Stimulated activated CD4-positive, alpha-beta T cell treated with anti-CD3 and anti-CD28 coated beads, Interleukin-4, amount 100 ng/mL, for 1 hour (primary cell): Measurements from ENCODE around the gene TMEM131.

ENCODE experiments used
- DNase-seq: peaks from one replicate; pipeline ENCODE4 v3.0.0-alpha.2; 2020

TMEM131 gene

DNA sequence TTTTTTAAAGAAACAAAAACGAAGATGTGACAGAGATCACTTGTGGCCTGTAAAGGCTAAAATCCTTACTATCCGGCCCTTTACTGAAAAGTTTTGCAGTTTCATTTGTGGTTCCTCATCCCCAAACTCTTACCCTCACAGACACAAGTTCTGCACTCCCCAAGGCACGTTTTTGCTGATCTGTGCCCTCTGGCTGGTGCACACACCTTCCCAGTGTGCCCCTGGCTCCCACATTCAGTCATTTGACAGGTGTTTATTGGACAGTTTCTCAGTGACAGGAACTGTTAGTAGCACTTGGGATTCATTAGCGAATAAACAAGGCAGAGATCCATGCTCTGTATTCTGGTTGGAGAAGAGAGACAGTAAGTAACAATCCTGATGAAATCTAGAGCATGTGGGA lies 259.6 kb downstream of the TMEM131 start:
- no peak for DNase-seq

DNA sequence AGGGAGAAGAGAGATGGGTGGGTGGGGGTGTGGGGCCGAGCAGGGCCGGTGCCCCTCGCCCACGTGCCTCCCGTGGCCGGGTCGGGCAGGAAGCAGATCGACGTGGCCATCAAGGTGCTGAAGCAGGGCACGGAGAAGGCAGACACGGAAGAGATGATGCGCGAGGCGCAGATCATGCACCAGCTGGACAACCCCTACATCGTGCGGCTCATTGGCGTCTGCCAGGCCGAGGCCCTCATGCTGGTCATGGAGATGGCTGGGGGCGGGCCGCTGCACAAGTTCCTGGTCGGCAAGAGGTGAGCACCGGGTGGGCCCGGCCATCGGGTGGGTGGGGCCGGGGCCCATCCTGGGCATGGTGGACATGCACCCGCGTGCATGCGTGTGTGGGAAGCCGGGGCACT lies 260.6 kb downstream of the TMEM131 start:
- no peak for DNase-seq

DNA sequence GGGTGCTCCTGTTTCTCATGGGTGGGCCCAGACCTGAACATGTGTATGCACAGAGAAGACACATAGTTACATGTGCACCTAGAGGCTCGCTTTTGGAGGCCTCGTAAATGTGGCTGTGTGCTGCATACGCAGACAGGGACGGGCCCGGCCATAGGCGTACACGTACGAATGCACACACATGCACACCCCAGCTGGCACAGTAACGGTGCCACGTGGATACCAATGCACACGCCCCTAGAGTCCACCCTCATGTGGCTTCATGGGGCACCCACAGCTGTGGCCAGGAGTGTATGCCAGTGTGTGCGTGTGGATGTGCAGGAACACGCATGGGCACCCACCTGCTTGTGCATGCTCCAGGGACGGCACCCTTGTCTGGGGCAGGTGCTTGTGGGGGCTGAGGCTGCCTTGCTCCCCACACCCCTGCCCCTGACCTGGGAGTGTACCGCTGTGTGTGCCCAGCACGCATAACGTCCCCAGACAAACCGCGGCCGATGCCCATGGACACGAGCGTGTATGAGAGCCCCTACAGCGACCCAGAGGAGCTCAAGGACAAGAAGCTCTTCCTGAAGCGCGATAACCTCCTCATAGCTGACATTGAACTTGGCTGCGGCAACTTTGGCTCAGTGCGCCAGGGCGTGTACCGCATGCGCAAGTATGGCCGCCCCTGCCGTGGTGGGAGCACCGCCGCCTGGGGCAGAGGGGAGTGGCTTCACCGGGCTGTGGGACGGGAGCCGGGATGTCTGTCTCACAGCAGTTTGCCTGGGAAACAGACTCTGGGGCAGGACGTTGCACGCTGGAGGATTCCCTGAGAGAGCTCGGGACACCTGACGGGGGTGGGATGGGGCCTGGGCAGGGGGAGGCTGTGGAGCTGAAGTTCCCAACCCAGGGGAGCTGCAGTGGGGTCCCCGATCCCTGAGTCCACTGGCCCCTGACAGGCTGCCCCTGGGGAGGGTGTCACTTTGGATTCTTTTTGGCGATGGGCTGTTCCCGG lies 261.4 kb downstream of the TMEM131 start:
- no peak for DNase-seq

DNA sequence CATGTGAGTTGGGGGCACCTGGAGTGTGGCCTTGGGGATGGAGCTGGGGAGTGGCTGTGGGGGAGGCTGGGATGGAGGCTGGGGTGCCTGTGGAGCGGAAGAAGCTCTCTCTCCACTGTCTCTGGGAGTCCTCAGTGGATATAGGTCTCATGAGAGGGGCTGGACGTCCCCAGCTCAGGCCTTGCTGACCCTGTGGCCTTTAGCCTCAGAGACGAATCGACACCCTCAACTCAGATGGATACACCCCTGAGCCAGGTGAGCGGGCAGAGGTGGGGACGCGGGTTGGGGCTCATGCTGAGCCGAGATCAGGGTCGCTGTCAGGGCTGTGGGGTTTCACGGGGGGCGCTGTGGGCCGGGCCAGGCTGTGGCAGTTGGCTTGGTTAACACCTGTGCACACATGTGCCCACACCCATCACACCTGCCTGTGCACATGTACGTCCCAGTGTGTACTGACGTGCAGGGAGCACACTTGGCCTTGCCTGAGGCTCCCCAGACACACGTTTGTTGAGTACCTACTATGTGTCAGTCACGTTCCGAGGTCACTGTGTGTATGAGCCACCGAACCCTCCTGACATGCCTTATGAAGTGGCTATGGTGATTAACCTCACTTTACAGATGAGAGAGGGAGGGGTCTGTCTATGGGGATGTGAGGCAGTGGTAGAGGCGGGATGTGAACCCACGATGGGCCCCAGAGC lies 262.3 kb downstream of the TMEM131 start:
- no peak for DNase-seq

DNA sequence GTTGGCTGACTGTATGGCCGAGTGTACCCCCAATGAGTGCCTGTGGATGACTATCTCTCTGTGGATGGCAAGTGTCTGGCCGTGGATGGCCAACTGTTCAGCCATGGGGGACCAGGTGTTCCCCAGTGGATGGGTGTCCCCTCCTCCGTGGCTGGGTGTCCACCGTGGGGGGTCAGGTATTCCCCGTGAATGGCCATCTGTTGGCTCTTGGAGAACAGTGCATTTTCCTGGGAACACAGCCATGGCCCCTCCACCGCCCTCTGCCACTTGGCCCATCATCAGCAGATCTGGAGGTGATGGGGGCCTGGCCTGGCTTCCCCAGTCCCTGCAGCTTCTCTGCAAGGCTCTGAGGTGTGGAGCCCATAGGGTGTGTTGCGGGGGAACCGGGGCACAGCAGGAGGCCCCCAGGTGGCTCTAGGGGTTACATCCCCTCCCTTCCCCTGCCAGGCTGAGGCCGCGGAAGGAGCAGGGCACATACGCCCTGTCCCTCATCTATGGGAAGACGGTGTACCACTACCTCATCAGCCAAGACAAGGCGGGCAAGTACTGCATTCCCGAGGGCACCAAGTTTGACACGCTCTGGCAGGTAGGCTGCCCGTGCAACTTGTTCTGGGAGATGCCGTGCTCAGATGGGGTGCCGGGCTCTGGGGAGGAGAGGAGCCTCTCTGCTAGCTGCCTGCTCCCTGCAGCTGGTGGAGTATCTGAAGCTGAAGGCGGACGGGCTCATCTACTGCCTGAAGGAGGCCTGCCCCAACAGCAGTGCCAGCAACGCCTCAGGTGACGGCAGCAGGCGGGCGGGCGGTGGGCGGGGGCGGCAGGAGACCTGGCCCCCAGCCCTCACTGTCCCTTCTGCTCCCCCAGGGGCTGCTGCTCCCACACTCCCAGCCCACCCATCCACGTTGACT lies 263.1 kb downstream of the TMEM131 start:
- no peak for DNase-seq

DNA sequence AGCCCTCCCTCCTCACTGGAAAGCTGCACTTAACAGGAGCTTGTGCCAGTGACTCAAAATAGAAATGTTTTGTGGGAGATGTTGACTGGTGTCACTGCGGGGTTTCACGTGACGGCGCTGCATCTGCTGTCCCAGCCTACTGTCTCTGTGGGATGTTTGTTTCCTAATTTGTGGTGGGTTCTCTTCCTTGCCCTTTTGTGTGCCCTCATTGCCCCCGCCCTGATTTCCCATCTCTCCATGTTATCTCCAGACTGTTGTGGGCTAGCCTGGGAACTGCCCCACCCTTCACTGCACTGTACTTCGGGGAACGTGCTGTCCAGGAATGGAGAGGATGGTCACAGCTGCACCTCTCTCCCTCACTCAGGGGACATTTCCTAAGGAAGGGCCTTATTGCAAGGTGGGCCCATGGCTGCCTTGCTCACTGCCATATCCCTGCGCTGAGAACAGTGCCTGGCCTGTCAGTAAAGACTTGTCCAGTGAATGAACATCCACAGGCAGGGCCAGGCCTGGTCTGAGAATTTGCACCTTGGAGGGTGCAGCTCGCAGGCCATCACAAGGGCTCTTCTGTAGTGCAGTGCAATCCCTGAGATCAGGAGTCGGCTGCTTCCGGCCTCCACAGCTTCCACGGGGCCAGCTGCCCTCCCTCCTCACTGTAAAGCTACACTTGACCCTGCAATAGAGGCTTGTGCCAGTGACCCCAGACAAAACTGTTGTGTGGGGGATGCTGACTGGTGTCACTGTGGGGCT lies 264.3 kb downstream of the TMEM131 start:
- no peak for DNase-seq

DNA sequence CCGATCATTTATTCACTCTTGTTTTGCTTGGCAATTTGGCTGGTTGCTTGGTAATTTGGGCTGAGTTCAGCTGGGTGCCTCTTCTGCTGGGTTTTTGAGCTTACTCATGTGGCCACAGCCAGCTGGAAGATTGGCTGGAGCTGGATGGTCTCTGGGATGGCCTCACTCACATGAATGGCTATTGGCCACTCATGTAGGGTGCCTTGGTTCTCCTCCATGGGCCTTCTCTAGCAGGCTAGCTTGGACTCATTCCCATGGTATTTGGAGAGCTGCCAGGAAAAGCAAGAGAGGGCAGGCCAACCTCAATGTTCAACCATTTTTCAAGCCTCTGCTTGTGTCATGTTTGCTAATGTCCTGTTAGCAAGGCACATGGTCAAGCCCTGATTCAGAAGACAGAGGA lies 265.5 kb downstream of the TMEM131 start:
- no peak for DNase-seq

DNA sequence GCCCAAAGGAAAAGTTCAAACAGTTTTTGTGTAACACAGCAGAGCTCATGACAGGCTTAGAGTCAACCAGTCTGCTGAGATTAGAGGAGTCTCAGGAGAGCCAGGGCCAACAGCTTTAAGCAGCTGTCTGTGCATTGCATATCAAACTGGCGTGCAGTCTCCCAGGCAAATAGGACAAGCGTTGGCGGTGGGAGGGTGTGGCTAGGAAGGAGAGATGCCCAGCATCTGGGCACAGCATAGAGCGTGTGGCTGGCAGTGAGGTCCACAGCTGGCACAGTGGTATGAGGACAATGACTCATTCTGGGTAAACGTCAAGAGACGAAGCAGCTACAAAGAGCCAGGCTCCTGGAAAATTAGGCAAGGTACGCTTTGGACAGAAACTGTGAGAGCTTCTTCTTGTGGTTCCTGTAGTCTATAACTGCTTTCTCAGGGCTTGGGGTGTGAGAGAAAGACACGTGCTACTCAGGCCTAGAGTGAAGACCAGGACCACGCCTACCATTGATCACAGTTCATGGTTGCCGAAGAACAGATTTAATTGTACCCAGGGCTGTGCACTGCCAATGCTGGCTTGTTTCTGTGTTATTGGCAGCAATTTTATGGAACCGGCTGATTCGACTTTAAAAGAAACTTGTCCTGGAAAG lies 267.5 kb downstream of the TMEM131 start:
- DNase-seq = no peak

DNA sequence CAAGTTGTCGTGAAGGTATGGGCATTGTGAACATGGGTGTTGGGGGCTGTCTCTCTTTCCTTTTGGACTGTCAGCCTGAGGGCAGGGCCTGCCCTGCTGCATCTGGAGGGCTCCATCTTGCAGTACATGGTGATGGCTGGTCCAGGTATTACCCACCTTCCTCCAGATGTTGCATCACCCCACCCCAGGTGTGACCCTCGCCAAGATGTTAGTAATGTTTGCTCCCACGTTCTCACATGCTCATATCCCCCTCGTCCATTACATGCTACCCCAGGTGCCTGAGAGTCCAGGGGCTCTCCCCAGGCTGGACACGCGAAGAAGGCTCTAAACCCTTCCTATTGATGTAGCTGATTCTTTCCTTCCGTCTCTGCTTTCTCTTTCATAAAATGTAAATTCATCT lies 268.5 kb downstream of the TMEM131 start:
- DNase-seq = no peak

DNA sequence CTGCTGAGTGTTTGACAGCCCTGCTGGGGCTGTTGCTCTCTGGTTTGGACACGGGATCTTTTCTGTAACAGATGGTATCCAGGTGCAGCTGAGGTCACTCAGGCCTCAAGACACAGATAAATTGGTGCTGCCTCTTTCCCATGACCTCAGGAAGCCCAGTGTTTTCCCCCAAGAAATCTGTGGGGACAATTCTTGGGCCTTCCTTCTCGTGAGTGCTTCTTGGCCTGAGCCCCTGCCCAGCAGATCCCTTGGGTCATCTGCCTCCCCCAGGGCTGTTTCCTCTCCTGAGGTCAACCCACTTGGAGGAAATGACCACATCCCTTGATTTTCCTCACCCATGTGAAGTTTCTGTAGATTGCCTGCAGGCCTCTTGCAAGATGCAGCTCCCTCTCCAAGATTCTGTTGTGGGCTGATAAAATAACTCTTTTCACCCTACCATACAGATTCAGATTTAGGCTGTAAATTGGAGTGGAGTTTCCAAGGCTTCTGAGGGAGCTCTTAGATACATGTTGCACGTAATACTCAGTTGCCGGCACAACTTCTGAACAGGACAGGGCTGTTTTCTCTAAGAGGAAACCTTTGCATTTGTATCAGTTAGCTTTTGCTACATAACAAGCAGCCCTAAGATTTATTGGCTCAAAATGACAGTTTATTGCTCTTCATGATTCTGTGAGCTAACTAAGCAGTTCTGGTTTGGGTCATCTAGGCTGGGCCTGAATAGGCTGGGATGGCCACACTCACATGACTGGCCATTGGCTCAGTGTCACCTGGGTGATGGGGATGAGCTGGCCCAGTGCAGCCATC lies 269.3 kb downstream of the TMEM131 start:
- DNase-seq = no peak

DNA sequence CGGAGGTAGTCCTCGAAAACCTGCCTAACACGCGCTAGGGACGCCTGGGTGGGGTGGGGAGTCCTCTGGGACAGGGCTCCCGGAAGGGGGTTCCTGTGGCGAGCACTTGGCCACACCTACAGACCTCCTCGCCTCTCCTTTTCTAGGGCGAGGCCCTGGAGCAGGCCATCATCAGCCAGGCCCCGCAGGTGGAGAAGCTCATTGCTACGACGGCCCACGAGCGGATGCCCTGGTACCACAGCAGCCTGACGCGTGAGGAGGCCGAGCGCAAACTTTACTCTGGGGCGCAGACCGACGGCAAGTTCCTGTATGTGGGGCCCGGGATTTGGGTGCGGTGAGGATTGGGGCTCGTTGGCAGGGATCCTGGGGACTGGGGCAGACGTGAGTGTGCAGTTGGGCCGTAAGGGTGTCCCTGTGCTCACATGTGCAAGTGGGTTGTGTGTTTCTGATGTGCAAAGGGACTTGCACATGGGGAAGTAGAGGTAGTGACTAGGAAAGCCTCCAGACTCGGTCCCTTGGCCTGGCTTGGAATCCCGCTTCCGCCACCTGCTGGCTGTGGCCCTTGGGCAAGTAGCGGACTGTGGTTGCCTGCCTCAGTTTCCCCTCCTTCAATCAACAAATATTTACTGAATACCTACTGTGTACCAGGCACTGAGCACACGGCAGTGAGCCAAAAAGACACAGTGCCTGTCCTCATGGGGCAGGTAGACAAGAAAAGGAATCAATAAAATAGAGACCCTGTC lies 270.6 kb downstream of the TMEM131 start:
- DNase-seq = no peak

DNA sequence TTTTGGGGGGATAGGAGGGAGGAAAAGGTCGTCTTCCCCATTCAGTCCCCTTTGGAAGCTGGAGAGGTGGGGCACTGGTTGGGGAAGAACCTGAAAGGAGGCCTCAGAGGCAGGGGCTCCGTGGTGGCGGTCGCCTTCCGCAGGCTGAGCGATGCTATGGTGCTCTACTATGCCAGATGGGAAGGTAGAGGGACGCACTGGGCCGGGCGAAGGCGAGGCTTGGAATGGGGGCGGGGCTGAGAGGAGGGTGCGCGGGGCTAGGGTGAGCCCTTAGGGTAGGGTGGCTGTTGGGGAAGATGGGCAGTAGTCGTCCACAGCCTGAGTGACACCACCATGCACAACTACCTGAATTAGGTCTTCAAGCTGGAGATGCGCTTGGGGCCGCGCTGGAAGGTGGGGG lies 271.2 kb downstream of the TMEM131 start:
- no peak for DNase-seq

DNA sequence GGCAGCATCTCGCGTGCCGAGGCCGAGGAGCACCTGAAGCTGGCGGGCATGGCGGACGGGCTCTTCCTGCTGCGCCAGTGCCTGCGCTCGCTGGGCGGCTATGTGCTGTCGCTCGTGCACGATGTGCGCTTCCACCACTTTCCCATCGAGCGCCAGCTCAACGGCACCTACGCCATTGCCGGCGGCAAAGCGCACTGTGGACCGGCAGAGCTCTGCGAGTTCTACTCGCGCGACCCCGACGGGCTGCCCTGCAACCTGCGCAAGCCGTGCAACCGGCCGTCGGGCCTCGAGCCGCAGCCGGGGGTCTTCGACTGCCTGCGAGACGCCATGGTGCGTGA lies 271.7 kb downstream of the TMEM131 start:
- no peak for DNase-seq

DNA sequence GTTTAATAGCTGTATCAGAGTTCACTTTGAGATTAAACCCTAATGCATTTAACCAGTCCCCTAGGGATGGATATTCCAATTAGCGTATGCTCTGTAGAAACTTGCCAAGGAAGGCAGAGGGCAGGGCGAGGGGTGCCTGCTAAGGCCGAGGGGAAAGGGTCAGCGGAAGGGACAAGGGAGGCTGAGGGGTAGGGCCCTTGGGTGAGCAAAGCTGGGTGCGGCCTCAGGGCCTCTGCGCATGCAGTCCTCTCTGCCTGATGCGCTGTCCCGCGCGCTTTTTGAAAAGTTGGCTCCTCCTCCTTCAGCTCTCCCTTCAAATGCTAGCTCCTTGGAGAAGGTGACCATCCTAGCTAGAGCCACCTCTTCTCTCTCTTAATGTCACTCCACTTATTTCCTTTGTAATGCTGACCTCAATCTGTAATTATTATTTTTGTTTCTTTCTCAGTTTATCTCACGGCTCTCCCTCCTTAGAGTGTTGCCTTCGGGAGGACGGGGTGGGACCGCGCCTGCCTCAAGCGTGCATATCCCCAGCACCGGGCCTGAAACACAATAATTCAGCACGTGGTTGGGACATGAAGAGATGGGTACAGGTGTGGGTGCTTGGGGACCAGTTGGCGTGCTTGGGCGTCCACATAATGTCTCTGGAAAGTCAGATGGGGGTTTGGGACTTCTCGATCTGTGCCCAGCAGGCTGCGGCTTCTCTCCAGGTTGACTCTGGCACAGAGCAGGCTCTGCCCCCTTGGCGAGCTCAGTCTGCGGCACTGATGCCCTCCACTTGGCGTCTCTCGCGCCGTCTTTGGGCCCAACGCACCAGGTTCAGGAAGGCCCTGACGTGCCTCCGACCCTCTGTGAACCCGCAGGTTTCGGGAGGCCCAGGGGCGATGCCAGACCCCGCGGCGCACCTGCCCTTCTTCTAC lies 272.3 kb downstream of the TMEM131 start:
- DNase-seq = no peak

DNA sequence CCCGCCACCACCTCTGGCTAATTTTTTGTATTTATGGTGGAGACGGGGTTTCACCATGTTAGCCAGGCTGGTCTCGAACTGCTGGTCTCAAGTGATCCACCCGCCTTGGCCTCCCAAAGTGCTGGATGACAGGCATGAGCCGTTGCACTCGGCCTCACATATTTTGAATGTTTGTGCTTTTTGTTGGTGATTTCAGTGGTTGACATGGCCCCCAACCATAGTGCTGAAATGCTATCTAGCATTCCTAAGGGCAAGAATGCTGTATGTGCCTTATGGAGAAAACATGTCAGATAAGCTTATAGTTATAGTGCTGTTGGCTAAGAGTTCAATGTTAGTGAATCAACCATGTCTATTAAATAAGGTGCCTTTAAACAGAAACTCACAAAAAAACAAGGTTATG lies 273.5 kb downstream of the TMEM131 start:
- DNase-seq = no peak

DNA sequence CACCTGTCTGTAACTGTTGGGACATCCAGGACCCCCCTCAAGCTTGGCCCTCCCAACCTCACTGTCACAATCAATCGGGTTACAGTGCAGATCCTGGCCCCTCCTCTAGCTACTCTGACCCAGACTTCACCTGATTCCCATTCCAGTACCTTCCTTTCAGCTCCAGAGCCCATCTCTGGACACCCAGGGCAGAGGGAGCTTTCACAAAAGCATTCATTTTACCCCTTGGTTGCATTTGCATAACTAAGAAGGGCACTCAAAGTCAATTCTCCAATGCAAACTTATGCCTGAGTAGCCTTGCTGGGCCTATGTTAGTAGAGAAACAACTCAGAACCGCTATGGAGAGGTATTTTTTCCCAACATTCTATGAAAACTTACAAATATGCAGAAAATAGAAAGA lies 275.0 kb downstream of the TMEM131 start:
- DNase-seq = no peak

DNA sequence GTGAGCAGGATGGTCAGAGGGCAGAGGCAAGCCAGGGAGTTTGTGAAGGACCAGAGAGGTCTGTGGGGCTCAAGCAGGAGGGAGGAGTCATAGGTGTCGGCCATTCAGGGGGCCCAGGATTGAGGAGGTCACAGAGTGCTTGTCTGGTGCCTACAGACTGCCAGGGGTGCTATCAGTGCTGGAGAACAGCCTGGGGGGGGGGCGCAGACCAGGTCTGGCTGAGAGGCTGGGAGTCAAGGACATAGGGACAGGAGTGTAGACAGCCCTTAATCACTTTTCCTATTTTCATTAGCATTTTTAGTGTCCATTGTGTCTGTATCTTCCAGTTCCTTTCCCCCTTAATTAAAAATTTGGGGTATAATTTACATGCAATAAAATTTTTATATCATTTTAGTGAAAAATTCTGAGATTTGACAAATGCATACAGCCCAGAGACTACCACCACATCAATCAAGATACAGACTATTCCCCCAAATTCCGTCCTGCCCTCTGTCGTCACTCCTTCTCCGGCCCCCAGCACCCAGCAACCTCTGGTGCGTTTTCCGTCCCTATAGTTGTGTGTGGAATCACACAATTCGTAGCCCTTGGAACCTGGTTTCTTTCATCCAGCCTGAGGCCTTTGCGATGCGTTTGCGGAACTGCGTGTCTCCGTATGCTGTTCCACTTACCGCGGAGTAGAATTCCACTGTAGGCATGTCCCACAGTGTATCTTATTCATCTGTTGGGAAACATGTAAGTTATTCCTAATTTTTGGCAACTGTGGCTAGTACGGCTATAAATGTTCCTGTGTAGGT lies 276.2 kb downstream of the TMEM131 start:
- DNase-seq = no peak

DNA sequence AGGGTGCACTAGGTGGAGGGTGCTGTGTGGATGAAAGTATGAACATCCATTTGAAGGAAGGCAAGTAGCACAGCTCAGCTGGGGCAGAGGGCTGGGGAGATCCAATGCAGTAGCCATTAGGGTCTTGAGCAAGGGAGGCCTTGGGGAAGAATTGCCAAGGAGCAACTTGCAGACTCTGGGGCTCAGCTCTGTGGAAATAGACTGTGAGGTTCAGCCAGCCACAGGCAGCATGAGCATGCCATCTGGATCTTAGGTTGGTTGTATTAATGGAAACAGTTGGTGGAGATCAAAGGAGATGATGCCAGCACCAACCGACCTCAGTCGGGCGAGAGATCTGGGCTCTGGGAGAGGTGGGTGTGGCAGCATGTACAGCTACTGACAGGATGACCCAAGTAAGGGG lies 276.8 kb downstream of the TMEM131 start:
- no peak for DNase-seq
